DMS153 (cell line): ENCODE results near the gene EXOC4.
"Not testable (repeated sequence)": the region's sequence is repeated elsewhere in the genome, so short reads cannot be mapped to it uniquely, and the experiment has no call there.

Source experiments
- DNase-seq: peaks from one replicate; lab custom pipeline; 2025; lab: John Stamatoyannopoulos, UW

The EXOC4 gene

DNA sequence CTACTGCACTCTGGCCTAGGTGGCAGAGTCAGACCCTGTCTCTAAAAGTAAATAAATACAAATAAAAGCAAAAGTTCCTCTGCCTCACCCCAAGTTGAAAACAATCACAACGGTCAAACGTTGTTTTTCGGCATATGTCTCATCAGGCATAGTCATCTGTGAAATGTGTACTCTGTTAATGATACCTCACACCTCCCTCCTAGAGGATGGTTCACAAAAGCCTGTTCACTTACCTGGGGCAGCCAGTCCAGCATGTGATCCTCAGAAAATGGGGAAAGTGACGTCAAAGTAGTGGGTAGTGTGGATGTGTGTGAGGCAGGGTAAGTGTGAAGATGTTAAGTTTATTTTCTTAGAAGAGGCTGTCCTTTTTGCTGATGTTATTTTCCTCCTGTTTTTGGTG lies 620.3 kb downstream of the EXOC4 start:
- no peak for DNase-seq

DNA sequence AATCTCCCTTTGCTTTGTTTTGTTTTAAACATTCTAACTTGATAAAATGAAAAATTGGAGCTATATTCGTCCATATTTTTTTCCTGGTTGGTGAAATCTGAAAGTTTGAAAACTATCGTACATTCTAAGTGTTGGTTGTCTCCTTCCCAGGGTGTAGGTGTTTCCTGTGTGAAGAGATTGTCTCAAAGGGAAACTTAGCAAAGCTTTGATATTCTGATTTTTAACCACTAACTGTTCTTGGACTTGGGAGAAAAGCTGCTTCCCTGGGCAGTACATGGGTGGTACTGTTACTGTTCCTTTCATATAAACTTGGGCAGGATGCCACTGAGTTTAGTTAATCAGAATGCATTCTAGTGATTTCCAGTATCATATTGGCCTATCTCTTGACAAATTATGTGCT lies 620.8 kb downstream of the EXOC4 start:
- DNase-seq = no peak

DNA sequence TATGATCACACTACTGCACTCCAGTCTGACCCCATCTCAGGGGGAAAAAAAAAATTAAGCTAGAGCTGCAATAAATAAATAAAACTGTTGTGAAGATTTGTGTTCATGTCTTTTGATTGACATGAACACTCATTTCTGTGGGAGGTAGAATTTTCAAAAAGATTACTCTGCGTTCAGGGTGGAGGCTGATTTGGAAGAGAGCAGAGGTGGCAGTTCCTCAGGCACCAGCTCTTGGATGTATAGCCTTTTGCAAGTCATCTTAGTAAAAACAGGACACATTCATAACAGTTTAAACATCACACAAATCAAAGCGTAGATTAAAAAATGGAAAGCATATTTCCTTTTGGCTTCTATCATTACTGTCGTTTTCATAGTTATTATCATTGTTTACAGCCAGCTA lies 630.7 kb downstream of the EXOC4 start:
- DNase-seq = no peak

DNA sequence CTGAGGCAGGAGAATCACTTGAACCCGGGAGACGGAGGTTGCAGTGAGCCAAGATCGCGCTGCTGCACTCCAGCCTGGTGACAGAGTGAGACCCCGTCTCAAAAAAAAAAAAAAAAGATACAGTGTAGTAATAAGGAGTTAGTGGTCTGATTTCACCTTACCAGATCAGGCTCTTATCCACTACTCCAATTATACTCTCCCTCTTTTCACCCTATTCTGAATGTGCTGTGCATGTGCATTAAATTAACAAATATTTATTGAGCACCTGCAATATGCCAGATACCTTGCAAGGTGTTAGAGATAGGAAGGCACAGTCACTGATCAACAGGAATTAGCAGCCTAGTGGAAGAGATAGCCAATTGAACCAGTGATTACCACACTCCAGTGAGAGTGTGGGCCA lies 632.3 kb downstream of the EXOC4 start:
- DNase-seq = no peak

DNA sequence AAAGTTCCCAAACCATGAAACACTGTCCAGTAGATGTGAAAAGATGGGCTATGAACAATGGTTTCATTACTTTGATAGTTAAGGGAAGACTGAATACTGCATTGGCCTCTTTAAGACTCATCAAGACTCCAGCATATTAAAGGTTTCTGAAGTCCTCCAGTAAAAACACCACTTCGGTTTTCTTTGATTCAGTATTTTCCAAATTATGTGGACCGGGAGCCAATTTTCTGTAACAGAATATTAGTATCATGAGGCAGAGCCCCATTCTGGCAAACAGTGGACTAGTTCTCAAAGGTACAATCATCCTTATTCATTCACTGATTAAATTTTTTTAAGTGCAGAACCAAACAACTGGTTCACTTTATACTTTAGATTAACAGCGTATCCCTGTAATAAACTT lies 633.2 kb downstream of the EXOC4 start:
- no peak for DNase-seq

DNA sequence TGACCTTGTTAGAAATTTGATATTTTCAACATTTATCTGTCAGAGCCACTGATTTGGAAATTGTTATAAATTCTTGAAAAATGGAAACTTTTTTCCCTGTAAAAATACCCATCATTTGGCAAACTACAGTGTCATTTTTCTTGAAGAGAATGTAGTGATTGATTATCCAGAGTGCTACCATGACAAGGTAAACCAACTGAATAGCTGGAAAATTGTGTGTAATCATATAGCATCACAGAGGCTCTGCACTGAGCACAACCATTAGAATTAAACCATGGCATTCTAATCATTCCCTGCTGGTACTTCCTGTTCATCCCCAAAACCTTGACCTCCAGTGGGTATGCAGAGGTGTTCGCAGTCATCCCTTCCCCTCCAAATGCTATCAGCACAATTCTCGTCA lies 633.9 kb downstream of the EXOC4 start:
- no peak for DNase-seq

DNA sequence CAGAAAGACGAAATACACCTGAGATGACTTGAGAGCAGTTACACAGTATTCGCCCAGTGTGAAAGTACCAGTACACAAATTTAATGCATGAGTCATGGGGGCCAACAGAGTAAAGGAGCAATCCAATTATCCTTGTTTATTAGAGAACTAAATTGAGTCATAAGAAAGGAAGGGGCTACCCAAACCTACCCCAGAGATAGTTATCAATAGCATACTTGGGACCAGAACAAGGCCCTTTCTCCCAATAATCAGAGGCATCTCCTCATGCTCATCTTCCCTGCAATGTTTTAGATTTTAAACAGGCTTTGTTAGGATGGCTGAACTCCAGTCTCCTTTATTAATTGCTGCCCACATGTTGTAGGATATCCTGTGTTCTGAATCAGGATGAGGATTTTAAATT lies 634.6 kb downstream of the EXOC4 start:
- no peak for DNase-seq

DNA sequence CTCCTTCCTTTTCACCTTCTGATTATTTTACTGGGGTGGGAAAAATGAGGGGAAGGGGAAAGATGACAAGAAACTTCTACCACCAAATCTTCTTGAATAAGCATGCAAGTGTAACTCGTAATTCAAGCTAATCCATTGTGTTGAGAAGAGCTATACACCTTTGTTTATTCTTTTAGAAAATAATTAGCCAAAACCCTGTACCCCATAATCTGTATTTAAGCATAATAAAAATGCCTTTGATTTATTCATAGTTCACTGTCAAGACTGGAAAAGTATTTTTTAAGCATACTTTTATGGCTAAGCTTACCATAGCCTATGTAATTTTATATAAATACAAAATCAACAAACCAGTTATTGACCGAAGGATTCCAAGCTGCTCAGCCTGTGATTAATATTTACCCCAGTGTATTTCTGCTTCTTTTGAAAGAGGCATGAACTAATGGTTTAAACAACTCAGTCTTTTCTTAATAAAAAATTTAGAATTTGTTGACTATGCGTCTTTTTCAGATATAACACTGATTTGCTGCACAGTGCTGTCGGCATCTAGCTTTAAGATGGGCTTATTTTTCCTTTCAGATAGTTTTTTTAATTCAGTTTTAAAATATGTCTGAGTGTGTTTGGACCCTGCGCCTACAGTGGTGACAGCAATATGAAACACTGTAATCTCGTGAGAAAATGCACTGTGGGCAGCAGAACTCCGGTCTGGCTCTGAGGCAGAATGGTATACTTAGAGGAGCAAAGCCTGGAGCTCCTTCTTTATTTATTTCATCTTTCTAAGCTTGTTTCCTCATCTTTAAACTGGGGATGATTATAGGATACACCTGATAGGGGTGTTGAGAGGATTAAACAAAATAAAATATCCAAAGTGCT lies 635.4 kb downstream of the EXOC4 start:
- no peak for DNase-seq

DNA sequence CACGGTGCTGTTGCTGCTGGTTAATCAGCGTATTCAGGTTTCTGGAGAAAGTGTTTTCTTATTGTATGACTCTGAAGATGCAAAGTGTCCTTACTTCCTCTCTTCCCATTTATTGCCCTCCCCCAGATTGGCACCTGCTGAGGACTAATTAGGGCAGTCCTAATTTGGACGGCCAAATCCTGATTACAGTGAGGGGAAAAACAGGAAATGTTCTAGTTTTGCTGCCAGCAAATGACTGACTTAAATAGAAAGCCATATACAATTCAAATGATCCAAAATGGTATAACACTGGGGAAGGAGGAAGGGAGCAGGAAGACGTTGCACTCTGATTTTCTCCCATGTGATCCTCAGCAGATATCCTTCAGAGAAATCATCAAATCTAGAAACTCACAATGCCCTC lies 651.9 kb downstream of the EXOC4 start:
- DNase-seq = no peak

DNA sequence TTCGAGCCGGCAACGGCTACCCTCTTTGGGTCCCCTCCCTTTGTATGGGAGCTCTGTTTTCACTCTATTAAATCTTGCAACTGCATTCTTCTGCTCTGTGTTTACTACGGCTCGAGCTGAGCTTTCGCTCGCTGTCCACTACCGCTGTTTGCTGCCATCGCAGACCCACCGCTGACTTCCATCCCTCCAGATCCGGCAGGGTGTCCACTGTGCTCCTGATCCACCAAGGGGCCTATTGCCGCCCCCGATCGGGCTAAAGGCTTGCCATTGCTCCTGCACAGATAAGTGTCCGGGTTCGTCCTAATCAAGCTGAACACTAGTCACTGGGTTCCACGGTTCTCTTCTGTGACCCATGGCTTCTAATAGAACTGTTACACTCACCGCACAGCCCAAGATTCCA lies 653.7 kb downstream of the EXOC4 start:
- not testable (repeated sequence) for DNase-seq

DNA sequence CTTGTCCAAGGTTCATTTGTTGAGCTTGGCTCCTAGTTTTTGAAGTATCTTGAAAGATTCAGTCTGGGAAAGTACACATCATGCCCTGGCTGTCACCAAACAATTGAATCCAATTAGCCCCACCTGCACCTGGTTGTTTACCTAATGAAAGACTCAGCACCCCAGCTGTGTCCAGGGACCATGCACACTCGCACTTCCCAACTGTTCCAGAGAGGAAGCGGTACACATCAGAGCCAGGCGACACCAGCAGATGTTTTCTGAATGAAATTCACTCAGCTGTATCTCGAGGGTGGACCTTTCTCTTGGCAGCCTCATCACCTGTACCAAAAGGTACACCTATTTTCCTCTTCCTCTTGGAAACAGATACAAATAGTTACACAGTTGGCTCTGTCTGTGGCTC lies 657.9 kb downstream of the EXOC4 start:
- peak; percentile 54 for DNase-seq

DNA sequence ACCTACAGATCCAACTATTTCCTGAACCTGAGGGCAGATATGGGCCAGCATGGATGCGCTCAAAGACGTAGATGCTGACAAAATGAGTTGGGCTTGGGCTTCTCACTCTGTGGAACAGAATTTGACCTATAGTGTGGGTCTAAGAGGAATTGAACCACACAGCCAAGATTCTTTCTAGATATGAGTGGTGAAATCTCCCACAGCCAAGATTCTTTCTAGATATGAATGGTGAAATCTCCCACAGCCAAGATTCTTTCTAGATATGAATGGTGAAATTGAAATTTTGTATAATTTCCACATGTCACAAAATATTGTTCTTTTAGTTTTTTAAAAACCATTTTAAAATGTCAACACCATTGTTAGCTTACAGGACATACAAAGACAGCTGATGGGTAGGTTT lies 658.8 kb downstream of the EXOC4 start:
- no peak for DNase-seq

DNA sequence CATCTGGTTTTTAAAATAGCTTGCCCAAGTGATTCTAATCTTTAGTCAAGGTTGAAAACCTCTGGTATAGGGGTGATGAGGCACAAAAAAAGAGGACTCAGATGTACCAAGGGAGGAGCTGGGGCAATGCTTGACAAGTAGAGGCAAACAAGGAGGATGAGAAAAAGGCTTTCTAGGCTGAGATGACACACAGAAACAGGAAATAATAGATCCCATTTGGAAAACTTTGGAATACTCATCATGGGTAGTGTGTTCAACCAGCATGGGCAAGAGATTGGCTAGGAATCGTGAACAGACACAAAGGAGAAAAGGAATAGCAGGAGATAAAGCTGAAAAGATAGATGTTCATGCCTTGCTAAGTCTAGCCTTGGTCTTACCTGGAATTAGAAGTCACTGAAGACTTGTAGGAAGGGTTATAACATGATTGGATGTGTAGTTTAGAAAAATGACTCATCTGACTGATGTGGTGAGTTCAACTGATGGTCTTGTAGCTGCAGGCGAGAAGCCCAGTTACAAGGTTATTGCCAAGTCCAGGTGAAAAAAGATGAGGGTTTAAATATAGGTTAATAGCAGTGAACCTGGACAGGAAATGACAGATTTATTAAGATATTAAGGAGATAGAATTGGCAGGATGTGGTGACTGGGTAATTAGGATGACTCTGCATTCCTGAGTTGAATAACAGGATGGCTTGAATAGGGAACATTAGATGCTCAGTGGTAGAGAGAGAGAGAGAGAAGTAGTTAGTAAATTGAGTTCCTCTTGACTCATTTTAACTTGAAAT lies 660.2 kb downstream of the EXOC4 start:
- no peak for DNase-seq

DNA sequence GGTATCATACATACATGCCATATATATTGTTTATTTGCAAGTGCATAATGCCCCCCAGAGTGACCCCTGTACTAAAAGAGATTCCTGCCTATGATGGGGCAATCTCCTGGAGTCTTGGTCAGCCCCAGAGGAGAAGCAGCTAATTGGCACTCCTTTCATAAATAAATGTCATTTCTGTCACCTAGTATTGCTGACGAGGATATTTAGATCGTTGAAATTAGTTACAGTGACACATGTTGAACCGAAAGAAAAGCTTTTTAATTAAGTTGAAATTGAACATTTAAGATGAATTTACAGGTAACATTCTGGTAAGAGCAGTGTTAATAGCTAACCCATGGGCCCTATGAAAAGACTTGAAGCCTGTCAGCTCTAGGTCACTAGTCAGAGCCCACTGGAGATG lies 663.7 kb downstream of the EXOC4 start:
- no peak for DNase-seq

DNA sequence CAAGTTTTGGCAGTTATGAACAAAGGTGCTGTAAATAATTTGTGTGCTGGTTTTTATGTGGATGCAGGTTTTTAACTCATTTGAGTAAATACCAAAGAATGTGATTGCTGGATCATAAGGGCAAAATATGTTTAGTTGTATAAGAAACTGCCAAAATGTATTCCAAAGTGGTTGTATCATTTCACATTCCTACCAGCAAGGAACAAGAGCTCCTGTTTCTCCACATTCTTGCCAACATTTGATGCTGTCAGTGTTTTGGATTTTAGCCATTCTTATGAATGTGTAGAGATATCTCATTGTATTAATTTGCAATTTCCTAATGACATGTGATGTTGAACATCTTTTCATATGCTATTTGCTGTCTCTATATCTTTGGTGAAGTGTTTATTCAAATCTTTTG lies 666.9 kb downstream of the EXOC4 start:
- no peak for DNase-seq

DNA sequence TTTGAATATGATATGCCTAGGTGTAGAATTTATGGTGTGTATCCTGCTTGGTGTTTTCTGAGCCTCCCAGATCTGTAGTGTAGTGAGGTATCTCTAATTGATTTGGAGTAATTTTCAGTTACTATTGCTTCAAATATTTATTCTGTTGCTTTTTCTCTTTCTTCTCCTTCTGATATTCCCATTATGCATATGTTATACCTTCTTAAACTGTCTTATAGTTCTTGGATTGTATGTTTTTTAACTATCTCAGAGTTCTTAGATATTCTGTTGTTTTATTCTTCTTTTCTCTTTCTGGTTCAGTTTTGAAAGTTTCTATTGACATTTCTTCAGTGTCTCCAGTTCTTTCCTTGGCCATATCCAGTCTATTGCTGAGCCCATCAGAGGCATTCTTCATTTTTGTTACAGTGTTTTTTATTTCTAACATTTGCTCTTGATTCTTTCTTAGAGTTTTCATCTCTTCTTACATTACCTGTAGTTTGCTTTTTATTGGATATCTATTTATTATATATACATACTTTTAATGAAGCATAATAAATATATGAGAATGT lies 668.8 kb downstream of the EXOC4 start:
- no peak for DNase-seq

DNA sequence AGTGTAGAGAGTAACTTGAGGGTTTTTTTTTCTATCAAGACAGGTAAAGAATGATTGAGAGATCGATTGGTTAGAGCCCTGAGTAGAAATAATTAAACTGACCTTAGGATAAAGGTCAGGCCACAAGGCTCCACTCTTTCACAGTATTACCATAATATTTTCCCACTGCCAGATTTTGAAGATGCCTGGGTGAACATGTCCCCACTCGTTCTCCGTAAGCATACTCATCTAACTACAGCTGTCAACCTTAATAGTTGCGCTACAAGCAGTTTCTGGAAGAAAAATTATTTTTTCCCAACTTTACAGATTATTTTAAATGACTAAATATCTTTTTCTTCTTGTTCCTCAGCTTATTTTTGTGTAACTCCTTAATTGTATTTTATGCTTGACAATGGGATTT lies 671.1 kb downstream of the EXOC4 start:
- DNase-seq = no peak

DNA sequence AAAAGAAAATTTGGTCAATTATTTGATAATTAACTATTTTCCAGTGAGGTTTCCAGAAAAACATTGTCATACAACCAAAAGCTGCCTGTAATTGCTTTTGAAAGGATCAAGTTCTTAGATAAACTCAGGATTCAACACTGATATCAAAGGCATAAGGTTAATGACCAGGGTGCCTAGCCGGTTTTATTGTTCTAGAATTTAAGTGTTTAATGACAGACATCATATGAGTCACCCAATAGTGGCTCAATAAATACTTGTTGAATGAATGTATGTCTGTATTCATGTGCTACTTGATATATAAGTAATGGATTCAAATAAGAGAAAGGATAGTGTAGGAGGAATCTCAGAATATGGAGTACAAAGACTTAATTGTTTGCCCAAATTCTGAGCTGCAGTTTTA lies 678.2 kb downstream of the EXOC4 start:
- DNase-seq = no peak

DNA sequence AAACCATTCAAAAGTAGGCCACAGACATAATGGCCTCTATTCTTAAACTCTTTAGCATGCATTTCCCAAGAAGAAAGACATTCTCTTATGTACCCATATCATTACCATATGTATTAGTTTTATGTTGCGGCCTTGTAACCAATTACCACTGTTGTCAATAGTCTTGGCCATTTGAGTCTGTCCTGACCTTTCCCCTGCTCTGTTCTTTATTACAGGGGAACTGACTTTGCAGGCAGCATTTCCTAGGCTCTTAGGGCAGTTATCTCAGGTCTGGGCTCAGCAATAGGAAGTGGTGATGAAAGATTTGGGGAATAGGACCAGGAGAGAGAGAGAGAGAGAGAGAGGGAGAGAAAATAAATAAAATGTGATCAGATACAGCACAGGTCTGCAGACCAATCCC lies 679.7 kb downstream of the EXOC4 start:
- DNase-seq = no peak

DNA sequence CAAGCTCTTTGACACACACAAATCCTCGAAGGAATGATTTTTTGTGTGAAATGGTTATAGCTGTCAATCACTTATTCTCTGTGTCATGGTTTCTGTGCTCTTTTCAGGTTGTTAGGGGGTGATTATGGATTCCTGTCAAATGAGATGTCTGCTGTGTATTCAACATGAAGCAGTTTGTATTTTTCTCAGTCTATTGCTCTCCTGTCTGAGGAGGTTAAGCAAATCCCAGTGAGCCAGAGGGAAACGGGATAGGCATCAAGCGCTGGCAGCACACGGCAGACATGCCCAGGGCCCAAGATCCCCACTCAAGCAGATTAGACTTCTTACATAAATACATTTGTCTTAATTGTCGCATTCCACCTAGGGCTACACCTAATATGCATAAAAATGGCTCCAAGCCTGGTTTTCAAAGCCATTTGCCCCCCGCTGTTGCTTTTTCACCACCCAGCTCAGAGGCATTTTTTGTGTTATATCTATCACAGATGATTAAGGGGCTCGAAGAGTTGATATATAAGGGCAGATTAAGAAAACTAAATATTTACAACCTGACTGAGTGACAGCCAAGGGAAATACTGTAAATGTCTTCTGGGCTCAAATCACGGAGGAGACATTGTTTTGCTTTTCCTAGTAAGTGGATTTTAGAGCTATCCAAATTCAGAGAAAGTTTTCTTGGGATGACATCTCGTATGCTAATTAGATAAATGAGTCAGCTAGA lies 681.5 kb downstream of the EXOC4 start:
- no peak for DNase-seq

DNA sequence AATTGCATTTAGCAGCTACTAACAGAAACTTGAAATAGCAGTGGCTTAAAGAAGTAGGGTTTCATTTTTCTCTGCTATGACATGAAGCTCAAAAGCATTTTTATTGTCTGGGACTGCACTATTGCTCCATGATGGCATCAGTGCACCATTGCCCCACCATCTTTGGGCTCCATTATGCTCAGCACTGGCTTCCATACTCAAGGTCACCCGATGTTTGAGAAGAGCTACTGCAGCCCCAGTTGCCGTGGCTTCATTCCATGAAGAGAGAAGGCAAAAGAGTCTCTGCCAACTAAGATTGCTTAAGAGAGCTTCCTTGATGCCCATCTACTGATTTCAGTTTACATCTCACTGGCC lies 682.1 kb downstream of the EXOC4 start:
- no peak for DNase-seq

DNA sequence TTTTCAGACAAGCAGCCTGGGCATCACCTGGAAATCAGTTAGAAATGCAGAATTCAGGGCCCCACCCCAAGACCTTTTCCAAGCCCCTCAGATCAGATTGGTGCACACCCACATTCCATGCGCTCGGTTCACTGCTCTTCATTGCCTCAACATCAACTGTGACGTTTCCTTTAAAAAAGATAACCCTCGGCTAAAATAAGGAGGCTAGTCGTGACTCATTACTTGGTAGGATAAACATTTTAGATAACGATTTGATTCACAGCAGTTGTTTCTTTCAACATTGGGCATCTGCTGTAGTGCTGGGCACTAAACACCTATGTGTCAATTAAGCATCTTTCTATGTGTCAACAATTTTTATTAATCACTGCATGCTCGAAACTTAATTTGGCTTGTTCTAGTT lies 683.2 kb downstream of the EXOC4 start:
- DNase-seq = no peak

DNA sequence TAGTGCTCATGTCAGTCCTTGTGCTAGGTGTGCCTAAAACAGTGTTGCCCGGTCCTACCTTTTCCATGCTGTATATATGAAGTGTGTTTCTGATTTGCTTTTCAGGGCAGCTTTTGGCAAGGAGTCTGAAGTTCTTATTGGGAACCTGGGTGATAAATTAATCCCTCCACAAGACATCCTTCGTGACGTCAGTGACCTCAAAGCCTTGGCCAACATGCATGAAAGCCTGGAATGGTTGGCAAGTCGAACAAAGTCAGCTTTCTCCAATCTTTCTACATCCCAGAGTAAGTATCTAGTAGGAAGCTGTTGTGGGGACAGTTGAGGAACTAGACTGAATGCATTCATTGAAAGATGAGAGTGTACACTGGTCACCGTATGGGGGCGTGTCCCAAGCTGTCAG lies 684.9 kb downstream of the EXOC4 start:
- no peak for DNase-seq
